LNCaP clone FGC (cell line): ENCODE measurements around the gene GSAP.

Experiments used
- DNase-seq: peaks from one replicate; pipeline ENCODE4 v3.0.0-alpha.2; 2011; ENCODE audit warnings: low read depth
- H3K4me3 ChIP-seq: 2 replicates; pipeline ENCODE4 v1.5.1; 2011; ENCODE audit warnings: mild to moderate bottlenecking, low read depth, low read length, control low read depth
- CTCF ChIP-seq: IDR thresholded peaks from 2 replicates; pipeline ENCODE4 v1.5.1; 2012; ENCODE audit warnings: mild to moderate bottlenecking; ENCODE audit not compliant: control insufficient read depth, insufficient read depth; ENCODE audit errors: extremely low read depth

Gene GSAP

DNA sequence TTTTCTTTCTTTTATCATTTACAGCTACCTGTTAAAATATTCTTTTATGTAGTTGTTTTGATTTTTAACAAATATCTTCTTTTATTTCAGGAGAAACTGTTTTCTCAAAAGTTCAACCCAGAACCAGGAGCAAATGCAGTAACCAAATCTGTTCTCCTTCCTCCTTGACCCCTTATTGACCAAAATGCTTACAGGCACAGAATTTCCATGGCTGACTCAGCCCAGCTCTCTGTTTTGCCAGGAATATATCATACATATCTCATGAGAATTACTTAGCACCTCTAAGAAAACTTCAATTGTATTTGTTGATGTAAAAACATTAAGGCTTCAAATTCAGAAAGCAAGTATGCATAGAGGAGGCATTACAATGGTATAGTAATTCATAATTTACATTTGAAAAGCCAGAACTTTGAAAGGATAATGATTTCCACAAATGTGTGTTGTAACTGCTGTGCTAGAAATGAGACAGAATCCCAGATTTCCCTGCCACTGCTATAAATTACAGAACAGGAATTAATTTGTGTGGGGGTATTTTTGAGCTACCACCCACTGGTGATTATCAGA, 2.2 kb downstream of the GSAP start:
- H3K4me3 ChIP-seq: no peak overlapping the region
- TF ChIP-seq CTCF: no peak
- DNase-seq: no peak

DNA sequence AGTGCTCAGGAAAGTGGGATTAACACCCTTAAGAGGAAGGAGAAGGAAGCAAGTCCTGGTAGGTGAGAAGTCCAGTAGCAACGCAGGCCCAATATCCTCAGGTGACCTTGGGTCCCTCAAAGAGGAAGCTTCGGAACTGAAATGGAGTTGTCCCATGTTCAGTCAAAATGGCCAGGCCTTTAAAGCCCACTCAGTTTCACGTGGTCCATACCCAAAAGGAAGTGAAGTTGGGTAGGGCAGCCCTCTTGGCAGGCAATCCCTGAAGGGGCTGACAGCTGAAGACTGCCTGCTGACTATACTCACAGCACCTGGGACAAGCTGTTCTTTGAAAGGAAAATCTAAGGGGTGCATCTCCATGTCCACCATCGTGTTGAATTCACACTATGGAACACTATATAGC, 3.0 kb downstream of the GSAP start:
- DNase-seq: no peak
- no peak overlapping the region for H3K4me3 ChIP-seq

DNA sequence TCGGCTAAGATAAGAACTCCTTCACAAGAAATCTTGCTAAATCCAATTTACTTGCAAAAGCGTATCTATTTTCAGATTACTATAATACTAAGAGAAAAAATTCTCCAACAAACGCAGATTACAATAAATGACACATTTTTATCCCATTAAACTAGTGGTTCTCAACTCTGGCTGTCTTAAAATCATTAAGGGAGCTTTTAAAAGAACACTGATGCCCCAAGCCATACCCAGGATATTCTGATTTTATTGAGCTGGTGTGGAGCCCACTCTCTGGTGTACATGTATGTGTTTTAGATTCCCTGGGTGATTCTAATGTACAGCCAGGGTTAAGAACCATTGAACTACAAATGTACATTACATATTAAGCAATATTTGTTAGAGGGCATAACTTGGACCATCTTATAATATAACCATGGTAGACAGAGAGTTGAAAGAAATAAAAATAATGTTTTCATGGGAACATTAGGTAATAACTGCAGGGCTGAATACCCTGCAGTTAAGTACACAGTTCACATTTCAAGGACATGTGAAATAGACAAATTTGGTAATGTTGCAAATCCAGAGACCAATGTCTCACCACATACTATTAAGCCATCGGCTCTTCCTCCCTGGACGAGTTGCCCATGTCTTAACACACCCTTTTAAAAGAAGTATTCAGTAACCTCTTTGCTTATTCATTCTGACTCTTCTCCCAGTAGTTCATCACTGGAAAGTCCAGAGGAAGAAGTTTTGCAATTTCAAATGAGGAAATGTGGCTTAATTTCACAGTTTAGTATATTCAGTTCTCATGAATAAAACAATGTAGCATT, 6.2 kb downstream of the GSAP start:
- H3K4me3 ChIP-seq: no peak overlapping the region
- no peak for TF ChIP-seq CTCF
- DNase-seq: no peak

More for the DNA sequence above, 3.0 kb downstream of the GSAP start:
- no peak for TF ChIP-seq CTCF

DNA sequence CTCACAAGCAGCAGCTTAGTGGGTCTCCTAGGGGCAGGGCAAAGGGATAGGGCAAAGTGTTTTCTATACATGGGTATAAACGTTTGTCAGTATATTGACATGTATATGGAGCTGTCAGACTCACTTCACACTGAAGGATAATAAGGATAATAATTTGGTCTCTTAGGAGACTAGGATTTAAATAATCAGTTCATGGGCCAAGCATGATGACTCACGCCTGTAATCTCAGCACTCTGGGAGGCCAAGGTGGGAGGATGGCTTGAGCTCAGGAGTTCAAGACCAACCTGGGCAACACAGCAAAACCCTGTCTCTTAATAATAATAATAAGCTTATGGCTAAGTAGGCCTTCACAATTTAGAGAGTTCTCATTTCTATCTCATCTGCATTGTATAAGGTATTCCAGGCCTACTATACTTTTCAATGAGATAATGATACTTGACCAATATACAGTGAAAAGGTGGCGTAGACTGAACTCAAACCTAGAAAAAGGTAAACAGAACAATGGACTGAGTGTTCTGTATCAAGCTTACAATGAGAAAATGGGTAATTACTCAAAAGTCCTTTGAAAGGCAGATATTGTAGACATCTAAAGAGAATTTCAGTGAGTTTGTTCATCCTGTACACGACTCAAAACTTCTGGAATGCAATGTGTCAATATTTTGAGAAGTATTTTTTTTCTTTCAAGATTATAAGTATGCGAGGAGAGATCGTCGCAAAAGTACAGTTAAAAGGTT, 7.0 kb downstream of the GSAP start:
- no peak for DNase-seq
- no peak for TF ChIP-seq CTCF
- H3K4me3 ChIP-seq: no peak overlapping the region

- DNase-seq: no peak
- H3K4me3 ChIP-seq: no peak overlapping the region
- TF ChIP-seq CTCF: no peak
Measured at GRCh38 chr7:77407906-77408305, 8.2 kb downstream of the GSAP start.

- DNase-seq: no peak
- no peak for TF ChIP-seq CTCF
- no peak overlapping the region for H3K4me3 ChIP-seq
Measured at GRCh38 chr7:77406421-77406820, 9.7 kb downstream of the GSAP start.
